Stimulated activated CD8-positive, alpha-beta memory T cell treated with anti-CD3 and anti-CD28 coated beads, Interleukin-2, amount 100 ng/mL, for 1 hour (primary cell): ENCODE data around the gene MPHOSPH10.
"Not testable (repeated sequence)": the region's sequence is repeated elsewhere in the genome, so short reads cannot be mapped to it uniquely, and the experiment has no call there.

Source experiments
- DNase-seq, 2 donors: peaks; one replicate each; pipeline ENCODE4 v3.0.0-alpha.2; 2020; ENCODE audit warnings: low read depth in 2 of 2

MPHOSPH10 gene, protein sequence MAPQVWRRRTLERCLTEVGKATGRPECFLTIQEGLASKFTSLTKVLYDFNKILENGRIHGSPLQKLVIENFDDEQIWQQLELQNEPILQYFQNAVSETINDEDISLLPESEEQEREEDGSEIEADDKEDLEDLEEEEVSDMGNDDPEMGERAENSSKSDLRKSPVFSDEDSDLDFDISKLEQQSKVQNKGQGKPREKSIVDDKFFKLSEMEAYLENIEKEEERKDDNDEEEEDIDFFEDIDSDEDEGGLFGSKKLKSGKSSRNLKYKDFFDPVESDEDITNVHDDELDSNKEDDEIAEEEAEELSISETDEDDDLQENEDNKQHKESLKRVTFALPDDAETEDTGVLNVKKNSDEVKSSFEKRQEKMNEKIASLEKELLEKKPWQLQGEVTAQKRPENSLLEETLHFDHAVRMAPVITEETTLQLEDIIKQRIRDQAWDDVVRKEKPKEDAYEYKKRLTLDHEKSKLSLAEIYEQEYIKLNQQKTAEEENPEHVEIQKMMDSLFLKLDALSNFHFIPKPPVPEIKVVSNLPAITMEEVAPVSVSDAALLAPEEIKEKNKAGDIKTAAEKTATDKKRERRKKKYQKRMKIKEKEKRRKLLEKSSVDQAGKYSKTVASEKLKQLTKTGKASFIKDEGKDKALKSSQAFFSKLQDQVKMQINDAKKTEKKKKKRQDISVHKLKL

DNA sequence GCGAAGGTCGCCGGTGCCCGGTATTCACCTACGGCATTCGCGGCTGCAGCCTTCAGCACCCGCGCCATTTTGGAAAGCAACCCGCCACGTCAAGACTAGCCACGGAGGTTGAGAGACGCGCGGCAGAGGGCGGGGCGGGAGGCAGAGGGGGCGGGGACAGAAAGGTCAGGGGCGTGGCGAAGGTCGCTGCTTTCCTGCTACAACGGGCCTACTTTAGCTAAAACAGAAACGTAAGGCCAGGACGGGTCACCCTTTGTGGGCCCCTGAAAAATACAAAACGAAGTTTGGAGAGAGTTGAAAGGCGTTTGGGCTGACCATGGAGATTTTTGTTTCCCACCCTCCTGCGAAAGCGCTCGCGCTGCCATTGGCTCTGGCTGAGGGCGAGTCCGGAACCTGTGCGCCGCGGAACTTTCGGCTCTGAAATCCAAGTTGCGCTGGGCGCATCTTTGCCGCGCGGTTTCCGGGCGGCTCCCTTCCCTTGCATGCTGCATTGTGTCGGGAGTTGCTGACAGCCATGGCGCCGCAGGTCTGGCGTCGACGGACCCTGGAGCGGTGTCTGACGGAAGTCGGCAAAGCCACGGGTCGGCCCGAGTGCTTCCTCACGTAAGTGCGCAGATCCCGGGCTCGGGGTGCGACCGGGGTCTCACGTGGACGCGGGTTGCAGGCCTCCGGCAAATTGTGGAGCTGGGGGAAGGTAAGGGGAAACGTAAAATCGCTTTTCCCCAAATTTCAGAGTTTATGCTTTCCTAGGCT, at the start of gene MPHOSPH10, which contains the start of gene MCEE:
Gene MPHOSPH10 (plus strand): TSS at position 483 of the 753 bp plus-strand sequence. CDS start 32 bp downstream, at position 515.
Gene MCEE (minus strand): TSS at position 78 of the 753 bp plus-strand sequence. CDS start 10 bp downstream, at position 68.
- DNase-seq: peak; percentile 78 to 80

DNA sequence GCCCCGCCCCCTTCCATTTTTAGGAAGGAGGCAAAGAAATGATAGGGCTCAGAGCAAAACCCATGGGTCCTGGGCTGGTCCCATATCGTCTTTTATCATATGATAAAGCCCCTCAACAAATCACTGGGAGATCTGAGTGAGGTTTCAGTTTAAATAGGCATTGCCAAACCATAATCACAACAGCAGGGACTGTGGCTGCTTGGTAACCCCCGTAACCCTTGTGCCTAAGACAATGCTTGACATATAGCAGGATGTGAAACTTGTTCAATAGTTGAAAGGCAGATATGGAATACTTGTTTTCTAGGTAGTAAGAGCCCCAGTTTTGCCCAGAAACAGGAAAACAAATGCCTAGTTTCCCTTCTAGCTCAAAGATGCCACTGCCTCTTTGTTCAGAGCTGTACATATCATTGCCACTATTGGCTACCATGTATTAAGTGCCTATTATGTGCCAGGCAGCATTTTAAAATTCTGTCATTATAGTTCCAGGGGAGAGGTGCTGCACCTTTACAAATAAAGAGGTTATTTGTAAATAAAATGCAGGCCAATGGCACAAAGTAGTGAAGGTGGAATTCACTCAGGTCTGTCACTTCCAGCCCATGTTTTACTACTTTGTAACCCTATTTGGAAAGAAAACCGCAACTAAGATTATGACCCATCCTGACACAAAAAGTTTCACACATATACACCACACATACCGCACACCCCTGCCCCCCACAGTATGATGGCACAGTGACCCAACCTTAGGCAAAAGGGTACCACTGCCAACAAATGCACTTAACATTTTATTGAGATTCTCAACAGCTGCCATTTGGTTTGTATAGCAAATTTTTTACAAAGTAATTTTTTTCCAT, 47.8 kb upstream of the MPHOSPH10 start:
- DNase-seq: no peak

DNA sequence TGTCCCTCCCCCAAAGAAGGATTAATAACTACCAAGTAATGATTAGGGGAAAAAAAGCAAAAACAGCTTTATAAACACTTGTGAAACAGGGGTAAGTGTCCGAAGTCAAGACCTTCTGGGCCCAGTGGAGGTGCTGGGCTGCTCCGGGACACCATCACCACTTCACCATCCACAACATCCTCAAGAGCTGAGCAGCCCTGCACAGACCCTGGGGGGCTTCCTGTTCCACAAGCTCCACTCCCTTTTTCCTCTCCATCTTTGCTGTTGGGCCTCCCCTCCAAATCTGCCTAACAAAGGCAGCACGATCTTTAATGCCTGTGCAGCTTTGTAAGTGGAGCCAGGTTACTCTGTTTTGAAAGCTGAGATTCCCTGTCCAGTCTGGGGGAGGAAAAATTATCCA, 47.1 kb upstream of the MPHOSPH10 start:
- DNase-seq: not testable (repeated sequence)

DNA sequence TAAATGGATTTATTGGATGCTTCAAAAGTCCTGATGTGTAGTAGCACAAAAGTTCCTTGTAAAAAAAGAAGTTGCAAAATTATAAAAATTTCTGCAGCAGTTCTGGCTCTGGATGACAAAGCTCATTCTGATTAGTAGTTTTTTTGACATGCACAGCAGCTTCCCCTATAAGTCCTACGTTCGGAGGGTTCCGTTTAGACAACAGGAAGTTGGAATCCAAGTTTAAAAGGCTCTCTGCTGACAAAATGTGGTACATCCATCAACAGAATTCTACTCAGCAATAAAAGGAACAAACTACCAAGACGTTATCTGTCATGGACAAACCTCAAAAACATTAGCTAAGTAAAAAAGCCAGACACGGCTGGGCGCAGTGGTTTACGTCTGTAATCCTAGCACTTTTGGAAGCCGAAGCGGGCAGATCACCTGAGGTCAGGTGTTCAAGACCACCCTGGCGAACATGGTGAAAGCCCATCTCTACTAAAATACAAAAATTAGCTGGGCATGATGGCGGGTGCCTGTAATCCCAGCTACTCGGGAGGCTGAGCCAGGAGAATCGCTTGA, 46.6 kb upstream of the MPHOSPH10 start:
- not testable (repeated sequence) for DNase-seq

DNA sequence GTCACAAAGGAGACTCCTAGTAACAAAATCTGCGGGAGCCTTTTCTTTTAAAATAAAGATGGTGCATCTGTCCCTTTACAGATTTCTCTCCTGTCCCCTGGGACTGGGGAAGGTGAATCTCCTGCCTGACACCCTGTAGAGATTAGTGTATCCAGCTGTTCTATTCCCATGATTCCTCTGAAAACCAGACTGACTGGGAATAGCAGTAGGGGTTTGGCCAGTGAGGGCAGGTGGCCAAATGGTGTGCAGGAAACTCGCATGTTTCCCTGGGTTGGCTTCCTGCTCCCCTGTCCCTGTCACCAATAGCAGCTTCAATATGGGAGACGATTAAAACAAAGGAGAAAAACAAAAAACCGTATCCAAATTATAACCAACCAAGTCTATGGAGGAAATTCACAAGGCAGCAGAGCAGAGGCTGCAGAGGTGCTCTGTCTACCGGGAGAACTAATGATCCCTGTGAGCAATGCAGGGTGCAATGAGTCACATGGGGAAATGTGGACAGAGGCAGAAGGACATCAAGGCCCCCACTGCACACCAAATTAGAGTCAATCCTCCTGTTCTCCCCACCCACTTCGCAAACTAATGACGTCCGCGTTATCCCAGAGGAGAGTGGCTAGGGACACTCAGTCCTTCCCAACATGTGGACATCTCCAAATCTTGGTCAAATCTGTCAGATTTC, 45.0 kb upstream of the MPHOSPH10 start:
- DNase-seq: not testable (repeated sequence)

DNA sequence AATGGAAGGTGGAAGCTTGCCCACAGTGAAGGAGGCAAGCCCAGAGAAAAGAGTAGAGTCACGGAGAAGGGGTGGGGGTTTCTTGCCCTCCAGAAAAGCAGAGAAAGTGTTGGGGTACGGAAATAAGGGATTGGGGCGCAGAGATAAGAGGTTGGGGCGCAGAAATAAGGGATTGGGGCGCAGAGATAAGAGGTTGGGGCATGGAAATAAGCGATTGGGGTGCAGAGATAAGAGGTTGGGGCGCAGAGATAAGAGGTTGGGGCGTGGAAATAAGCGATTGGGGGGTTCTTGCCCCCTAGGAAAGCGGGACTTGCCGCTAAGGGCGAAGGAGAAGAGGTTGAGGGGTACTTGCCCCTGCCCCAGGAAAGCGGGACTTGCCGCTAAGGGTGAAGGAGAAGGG, 41.0 kb upstream of the MPHOSPH10 start:
- DNase-seq: not testable (repeated sequence)

DNA sequence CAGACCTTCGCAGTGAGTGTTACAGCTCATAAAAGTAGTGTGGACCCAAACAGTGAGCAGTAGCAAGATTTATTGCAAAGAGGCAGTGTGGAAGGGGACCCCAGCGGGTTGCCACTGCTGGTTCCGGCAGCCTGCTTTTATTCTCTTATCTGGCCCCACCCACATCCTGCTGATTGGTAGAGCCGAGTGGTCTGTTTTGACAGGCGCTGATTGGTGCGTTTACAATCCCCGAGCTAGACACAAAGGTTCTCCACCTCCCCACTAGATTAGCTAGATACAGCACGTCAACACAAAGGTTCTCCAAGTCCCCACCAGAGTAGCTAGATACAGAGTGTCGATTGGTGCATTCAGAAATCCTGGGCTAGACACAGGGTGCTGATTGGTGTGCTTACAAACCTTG, 38.6 kb upstream of the MPHOSPH10 start:
- not testable (repeated sequence) for DNase-seq

DNA sequence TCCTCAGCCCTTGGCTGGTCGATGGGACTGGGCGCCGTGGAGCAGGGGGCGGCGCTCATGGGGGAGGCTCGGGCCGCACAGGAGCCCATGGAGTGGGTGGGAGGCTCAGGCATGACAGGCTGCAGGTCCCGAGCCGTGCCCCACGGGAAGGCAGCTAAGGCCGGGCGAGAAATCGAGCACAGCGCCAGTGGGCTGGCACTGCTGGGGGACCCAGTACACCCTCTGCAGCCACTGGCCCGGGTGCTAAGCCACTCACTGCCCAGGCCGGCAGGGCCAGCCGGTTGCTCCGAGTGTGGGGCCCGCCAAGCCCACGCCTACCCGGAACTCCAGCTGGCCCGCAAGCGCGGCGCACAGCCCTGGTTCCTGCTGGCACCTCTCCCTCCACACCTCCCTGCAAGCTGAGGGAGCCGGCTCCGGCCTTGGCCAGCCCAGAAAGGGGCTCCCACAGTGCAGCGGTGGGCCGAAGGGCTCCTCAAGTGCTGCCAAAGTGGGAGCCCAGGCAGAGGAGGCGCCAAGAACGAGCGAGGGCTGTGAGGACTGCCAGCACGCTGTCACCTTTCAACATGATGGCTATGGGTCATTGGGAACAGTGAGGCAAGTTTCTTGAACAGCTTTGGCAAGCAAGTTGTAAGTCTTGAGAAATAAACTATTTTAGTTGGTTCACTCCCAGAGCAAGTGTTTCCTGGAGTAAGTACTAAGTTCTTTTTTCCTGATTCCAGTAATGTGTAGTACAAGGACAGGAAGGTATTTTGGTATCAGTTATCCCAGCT, 37.8 kb upstream of the MPHOSPH10 start:
- DNase-seq: not testable (repeated sequence)

DNA sequence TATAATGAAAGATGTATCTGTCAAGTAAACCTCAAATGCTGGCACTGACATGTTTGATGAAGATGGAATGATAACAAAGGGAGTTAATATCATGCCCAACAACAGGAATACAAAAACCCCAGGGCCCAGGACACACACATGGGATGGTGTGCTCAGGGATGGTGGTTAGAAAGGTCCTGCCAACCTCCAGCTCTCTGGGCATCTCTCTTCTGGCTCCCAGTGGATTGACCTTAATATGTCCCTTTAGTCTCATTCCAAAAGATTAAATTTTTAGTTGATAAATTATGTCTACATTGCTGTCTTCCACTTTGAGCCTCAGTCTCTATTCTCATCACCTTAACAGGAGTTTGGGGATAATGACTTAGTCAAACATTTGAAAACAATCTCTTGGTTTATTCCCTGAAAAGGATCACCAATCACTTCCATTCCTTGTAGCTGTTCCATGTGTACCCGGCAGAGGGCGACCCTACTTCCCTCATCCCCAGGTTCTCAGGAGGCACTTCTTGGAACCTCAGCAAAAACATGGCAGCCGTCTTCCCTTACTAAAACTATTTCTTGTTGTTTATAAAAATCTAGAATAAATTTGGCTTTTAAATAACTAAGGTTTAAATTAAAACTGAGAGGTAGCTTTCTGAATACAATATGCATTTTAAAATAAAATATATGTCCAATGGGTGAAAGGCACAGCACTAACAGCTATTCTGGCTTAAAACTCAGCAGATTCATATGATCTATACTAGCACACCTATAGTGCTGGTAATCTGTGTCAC, 30.1 kb upstream of the MPHOSPH10 start:
- peak; percentile 10 to 19 for DNase-seq

DNA sequence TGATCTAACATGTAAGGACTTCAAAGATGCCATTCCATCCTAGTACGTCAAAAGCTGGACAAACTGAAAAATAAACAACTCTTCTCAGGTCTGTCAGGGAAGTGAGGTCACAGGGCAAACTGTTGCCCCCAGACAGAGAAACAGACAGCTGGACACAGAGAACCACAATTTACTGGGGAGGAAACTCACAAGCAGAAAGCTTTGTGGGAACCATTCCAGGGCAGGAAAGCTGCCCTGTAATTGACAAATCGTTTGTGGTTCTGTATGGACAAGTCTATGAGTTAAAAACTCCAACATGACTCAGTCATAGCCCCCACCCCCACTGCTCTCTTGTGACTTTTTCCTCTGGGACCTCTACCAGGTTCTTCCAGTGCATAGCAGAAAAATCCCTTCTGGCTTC, 28.8 kb upstream of the MPHOSPH10 start:
- DNase-seq: no peak

DNA sequence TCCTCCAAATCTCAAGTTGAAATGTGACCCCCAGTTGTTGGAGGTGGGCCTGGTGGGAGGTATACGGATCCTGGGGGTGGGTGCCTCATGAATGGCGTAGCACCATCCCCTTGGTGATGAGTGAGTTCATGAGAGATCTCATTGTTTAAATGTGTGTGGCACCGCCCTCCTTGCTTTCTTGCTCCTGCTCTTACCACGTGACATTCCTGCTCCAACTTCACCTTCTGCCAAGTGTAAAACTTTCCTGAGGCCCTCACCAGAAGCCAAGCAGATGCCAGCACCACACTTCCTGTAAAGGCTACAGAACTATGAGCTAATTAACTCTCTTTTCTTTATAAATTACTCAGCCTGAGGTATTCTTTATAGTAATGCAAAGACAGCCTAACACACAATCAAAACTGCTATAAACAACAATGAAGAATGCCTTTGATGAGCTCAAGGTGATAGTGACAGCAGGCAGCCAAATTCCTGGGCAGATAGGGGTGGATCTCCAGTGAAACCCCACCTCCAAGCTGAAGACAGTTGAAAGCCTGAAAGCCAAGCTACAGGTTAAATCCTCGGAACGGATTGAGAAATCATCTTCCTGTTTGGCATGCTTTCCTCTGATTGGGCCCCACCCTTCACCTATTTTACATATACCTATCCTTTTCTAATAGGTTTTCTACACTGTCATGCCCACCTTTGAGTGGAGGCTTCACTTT, 27.3 kb upstream of the MPHOSPH10 start:
- no peak for DNase-seq

DNA sequence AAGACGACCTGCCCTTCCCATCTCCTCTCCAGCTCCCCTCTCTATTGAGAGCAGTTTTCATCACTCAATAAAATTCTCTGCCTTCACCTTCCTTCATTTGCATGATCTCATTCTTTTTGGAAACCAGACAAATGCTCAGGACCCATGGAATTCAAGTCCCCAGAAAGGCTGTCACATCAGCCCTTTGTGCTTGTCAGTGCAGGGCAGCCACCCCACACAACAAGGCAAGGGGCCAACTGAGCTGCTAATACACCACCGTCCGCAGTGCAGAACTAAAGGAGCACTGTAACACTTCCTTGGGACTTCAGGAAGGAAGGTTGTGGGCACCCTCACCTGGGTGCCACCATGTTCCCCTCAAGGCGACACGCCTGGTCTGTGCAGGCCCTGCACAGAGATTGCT, 26.6 kb upstream of the MPHOSPH10 start:
- no peak for DNase-seq

DNA sequence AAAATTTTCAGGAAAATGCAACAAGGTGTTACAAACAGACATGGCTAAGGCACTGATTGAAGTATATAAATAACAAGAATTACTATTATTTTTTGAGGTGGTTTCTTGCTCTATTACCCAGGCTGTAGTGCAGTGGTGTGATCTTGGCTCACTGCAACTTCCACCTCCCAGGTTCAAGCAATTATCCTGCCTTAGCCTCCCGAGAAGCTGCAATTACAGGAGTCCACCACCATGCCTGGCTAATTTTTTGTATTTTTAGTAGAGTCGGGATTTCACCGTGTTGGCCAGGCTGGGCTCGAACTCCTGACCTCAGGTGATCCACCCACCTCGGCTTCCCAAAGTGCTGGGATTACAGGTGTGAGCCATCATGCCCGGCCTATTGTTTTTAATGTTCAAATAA, 24.0 kb upstream of the MPHOSPH10 start:
- DNase-seq: not testable (repeated sequence)

DNA sequence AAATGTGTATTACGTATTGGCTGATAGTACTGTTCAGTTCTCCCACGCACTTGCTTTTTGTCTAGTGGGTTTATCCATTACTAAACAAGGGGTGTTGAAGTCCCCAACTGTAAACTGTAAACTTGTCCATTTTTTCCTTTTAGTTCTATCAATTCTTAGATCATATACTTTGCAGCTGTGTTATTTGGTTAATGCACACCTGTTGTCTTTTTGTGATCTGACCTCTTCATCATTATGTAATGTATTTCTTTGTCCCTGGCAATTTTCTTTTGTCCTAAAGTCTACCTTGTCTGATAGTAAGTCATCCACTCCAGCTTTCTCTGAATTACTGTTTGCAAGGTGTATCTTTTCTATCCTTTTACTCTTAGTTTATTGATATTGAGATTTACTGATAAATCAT, 22.3 kb upstream of the MPHOSPH10 start:
- no peak for DNase-seq

DNA sequence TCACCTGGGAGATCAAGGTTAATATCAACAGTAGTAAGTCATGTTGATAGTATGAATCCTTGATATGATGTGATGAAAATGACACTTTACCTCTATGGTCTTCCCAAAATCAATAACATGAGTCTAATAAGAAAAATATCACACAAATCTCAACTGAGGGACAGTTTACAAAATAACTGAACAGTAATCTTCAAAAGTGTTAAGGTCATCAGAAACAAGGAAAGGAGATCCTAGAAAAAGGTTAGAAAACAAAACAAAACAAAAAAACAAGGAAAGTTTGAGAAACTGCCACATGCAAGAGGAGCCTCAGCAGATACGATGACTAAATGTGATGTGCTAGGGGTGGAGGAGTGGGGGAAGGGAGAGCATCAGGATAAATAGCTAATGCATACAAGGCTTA, 16.6 kb upstream of the MPHOSPH10 start:
- DNase-seq: no peak

DNA sequence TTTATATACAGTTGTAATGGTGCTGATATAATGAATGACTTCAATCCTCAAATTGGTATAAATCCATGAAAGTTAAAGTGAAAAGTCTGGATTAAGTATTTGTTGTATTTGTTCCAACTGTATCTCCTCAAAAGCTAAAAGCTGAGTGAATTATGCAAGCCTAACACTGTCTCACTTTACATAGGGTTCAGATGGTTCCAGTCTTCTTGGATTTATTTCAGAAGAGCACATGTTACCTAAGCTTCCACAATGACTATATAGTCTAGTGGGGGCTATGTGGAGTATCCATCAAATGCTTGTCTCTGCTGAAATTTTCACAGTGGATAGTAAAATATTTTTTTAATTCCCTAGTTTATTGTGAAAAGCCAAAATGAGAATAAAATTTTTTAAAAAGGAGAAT, 13.4 kb upstream of the MPHOSPH10 start:
- DNase-seq: no peak

DNA sequence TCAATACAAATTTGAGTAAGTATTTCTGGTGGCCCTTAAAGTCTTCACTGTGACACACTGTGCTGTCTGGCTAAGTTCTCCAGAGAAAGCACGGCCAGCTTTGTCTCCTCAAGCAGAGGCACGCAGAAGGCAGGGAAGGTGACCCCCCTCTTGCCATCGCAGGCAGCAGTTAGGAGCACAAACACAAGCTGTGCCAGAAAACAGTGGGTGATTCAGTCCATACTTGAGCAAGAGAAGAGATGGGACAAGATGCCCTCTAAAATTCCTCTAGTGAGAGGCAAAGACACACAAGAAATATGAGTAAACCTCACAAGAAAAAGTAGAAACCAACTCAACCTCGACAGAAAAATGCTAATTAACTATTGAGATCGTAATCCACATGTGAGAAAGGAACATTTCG, 10.2 kb upstream of the MPHOSPH10 start:
- no peak for DNase-seq

DNA sequence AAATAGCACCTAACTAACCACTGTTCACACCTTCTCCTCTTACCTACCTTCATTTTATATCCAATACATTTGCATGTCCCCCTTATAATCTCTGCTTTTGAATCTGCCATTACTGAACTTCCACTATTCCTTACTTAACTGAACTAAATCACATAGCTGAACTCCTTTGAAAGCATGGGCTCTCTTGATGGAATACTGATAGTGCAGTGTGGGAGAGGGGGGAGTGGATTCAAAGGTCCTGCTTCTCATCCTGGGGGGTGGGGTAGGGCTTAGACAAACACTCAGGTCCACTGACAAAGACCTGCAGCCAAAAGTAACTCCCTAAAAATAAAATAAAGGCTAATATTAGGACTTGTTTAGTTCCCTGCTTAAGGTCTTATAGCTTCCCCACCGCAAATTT, 9.0 kb upstream of the MPHOSPH10 start:
- no peak for DNase-seq
